UCSD-AML1 (cell line): ENCODE measurements around the gene MBD4.
"Not testable (repeated sequence)": the region's sequence is repeated elsewhere in the genome, so short reads cannot be mapped to it uniquely, and the experiment has no call there.

ENCODE experiments used
- DNase-seq: peaks from one replicate; lab custom pipeline; 2025; ENCODE audit not compliant: unreplicated experiment; lab: John Stamatoyannopoulos, UW

Gene MBD4

DNA sequence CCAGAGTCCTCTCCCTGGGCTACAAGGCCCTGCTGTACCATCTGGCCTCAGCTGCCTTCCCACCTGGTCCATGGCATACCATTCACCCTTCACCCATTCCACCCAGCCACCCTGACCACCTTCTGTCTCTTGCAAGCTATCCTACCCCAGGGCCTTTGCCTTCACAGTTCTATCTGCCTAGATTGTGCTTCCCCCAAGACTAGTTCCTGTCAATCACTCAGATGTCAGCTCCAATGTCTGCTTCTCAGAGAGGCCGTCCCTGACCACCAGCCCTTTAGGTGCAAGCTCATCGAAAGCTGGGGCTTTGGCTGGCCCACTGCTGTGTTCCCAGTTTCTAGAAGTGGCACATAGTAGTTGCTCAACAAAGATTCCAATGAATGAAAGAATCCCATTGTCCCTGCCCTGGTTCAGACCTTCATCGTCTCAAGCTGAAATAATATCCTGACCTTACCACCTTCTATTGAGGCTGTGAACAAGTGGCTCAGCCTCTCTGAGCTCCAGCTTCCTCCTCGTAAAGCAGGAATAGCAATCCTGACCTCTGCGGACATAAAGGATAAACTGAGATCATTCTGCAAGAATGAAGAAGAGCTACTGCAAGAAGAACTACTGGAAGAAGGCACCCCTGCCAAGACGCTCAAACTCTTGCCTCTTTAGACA lies 27.1 kb downstream of the MBD4 start:
- DNase-seq = no peak

DNA sequence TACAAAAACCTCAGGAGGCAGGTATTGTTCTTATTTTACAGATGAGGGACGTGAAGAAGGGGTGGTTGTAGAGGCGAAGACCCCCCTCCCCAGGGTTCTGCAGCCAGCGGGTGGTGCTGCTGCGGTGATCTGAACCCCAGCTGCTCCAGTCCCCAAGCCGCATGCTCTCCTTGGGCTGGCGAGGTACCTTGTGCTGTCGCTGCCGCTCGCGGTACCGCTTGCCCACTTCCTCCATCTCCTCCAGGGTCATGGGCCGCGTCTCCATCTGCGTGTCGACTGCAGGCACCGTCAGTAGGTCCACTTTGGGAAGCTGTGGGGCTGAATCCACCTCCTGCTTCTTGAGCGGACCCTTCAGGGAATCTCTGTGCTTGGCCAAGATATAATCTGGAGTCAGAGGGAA lies 28.8 kb downstream of the MBD4 start:
- no peak for DNase-seq

DNA sequence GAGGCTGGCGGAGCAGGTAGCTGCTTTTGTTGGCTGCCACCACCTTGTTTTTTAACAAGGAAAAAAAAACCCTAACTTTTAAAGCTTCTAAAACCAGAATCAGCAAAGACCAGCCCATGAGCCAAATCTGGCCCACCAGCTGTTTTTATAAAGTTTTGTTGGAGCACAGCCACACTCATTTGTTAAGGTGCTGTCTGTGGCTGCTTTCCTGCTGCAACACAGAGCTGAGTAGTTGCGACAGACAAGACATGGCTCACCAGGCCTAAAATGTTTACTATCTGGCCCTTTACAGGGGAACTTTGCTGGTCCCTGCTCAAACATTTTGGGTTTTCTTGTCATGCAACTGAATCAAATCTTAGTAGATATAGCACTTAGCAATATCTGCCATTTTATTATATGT lies 30.2 kb downstream of the MBD4 start:
- no peak for DNase-seq

DNA sequence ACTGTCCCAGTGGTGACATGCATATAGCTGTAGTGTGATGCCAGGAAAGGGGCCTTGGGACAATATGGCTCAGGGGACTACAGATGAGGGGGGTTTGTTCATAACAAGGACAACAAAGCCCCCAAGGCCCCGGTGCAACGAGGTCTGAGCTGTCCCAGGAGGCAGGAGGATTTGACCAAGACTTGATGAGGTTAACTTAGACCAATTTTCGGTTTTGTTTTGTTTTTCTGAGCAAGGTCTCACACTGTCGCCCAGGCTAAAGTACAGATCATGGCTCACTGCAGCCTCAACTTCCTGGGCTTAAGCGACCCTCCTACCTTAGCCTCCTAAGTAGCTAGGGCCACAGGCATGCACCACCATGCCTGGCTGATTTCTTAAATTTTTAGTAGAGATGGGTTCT lies 35.1 kb downstream of the MBD4 start:
- no peak for DNase-seq

DNA sequence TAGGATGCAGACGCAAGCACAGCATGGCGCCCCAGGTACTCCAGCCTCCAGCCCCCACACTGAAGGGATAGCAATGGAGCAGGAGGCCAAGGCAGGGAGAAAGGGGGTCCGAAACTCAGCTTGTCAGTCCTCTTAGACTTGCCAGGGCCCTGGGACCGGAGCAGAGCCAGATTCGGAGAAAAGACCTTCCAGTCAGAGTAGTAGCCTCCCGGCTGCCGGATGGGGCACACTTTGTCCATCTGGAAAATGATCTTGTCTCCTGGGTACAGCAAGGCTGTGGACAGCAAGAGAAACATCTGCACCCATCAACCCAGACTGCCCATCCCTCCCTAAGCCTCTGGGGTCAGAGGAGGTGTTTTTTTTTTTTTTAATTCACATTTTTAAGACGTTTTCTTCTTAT lies 35.6 kb downstream of the MBD4 start:
- no peak for DNase-seq

DNA sequence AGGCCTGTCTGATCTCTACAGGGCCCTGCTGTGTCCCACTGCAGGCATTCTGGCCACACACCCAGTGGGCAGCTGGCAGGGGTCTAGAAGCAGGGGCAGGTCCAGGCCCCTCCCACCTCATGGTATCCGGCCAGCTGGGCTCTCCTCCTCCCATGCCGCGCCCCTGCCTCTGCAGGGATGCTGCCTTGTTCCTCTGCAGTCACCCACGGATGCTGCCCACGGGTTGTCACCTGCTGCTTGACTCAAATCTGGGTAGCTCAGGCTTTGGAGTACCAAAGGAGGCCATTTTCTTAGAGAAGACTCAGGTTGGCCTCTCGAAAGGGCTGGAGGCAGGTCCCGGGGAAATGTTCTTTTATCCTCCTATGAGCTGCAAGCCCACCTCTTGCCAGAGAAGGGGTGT lies 36.3 kb downstream of the MBD4 start:
- no peak for DNase-seq

DNA sequence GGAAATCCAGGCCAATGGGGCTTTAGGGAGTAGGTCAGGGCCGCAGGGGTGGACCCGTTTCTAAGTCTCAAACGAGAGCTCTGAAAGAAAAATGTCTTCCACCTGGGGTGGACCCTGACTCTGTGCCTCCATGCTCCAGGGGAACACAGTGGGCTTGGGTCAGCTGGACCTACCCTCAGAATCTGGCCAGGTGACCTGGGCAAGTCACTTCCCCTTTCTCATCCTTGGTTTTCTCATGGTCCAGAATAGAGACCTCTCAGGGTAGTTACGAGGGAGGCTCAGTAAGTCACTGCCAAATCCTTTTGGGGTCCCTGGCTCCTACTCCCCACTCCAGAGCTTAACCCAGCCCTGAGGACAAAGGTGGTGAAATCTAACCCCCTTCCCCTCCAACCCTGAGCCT lies 37.1 kb downstream of the MBD4 start:
- no peak for DNase-seq

DNA sequence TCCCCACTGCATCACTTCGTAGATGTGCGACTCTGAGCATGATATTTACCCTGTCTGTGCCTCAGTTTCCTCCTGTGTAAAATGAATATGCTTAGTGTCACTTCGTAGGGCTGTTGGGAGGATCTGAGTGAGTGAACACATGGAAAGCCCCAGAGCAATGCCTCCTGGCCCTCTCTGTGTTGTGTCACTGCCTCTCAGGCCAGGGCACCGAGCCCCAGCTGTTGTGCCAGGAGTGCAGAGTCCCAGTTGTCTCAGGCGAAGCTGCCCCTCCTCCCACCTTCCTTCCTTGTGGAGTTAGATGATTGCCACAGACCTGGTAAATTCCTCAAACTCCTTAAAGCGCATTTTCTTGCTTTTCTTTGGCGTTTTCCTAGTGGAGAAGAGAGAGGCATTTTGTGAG lies 37.5 kb downstream of the MBD4 start:
- DNase-seq = no peak

DNA sequence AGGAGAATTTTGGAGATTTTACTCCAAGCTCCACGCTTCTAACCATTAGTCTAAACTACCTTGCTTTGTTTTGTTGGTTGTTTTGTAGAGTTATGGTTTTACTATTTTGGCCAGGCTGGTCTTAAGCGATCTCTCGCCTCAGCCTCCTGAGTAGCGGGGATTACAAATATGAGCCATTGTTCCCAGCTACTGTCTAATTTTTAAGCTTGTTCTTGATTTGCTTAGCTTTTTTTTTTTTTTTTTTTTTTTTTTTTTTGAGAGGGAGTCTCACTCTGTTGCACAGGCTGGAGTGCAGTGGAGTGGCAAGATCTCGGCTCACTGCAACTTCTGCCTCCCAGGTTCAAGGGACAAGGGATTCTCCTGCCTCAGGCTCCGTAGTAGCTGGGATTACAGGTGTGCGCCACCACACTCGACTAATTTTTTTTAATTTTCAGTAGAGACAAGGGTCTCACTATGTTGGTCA lies 39.8 kb downstream of the MBD4 start:
- no peak for DNase-seq

DNA sequence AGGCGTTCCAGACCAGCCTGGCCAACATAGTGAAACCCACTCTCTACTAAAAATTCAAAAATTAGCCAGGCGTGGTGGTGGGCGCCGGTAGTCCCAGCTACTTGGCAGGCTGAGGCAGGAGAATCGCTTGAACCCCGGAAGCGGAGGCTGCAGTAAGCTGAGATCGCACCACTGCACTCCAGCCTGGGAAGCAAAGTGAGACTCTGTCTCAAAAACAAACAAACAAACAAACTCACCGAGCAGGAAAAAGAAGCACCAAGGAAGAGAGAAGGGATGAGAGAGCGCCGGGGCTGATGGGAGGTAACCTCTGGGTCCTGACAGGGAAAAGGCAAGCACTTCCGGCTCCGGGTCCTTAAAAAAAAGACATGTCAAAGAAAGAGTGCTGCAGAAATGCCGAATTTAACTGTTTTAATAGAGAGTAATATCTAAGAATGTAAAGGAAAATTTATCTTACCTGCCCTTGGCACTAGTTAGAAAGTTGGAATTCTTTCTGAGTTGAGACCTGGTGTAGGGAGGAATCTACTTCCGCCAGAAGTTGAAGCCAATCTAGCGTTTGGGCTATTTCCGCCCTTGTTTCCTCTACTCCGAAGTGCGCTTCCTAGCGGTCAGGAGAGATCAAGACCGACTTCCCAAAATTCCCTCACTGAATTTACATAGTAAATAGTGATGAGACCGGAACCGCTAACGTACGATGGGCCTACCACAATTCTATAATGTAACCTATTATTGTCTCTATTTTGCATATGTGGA lies 40.4 kb downstream of the MBD4 start:
- peak; percentile 67 for DNase-seq

DNA sequence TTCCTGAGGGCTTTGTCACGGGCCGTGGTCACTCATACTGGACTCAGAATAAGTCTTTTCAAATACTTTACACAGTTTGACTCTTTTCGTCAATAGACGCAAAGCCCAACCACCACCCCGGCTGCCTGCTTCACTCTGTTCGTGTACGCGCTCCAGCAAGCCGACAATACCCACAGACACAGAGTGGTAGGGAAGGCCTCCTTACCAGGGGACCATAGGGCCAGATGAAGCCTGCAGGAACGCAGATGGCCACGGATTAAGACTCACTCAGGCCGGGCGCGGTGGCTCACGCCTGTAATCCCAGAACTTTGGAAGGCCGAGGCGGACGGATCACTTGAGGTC lies 41.0 kb downstream of the MBD4 start:
- DNase-seq = no peak

DNA sequence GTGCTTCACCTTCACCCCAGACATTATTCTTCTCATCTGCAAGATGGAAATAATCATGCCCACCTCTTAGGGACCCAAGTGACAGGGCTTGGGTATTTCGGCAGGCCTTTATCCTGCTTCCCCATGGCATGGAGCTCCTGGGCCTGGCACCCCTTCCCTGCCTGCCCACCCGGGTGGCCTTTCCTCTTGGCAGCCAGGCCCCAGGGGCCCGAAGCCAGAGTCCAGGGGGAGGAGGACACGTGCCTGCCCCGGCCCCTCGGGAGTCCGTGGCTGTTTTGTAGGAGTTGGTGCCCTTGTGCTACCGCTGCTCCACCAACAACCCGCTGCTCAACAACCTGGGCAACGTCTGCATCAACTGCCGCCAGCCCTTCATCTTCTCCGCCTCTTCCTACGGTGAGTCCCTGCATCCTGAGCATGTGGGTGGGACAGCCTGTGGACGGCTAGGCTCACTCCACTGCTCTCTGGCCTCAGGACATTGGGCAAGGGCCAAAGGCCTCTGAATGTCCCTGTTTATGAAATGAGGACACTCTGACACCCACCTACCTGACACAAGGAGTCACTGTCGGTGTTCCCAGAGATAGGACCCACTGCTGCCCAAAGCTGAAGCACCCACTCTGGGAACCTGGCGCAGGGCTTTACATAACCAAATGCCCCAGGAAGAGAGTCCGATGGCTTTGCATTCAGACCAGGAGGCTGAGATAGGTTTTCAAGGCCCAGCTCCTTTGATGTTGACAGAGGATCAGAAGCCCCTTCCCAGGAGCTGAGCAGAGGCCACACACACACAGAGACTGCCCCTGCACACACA lies 45.8 kb downstream of the MBD4 start:
- DNase-seq = not testable (repeated sequence)

DNA sequence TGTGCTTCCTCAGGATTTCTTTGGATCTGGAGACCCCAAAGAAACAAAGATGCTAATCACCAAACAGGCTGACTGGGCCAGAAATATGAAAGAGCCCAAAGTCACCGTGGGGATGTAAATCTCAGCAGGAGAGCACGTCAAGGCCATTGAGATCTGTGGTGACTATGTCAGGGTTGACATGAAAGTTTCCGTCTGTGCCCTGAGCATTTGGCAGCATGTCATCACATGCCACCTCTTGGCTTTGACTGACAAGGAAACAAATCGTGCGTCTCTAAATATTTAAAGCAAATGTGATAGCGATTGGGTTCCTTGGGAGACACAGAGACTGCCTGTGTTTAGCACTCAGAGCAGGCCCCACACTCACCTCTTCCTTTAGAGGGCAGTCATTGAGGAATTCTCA lies 46.5 kb downstream of the MBD4 start:
- DNase-seq = no peak

DNA sequence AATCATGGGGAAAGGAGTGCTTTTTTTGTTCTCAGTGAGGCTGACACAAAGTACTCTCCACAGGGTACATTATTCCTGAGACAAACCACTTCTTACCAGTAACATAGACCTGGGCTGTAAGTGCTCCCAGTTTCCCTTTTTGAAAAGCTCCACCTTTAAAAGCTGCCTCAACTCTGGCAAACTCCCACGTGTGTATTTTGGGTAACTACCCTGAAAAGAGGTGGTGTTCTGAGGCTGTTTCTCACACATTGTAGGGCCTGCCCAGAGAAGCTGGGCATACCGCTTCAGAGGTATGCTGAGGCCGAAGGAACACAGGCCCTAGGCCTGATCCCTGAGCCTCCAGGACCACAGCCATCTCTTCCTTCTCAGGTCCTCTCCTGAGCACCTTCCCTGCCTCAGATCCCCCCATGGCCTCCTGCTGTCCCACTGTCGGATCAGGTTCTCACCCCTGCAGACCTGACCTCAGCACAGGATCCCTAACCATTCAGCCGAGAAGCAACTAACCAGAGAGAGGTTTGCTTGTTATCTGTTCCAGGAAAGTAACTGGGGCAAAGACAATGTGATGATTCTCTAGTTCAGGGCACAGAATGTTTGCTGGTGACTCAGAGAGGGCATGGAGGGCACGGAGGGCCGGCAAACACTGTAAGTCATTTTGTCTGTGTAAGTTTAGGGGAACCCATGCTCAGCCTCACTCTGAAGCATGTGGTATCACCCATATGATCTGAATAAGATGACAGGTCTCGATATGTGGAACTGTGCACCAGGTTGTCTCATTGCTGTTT lies 47.5 kb downstream of the MBD4 start:
- not testable (repeated sequence) for DNase-seq

DNA sequence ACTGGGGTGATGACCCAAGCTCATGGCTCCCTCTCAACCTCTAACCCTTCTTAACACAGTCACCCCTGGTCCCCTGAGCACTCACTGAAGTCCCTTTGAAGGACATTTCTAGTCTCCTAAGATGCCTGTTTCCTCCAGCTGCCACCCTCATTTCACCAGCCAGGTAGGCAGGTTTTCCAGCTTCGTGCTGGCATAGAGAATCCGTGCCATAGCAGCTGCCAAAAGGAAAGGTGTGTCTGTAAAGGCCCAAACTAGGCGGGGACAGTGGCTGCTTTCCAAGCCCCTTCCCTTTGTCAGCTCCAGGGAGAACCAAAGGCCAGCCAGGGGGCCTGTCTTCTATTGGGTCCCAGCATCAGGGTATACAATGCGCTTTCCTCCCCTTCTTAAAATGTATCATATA lies 48.2 kb downstream of the MBD4 start:
- not testable (repeated sequence) for DNase-seq

DNA sequence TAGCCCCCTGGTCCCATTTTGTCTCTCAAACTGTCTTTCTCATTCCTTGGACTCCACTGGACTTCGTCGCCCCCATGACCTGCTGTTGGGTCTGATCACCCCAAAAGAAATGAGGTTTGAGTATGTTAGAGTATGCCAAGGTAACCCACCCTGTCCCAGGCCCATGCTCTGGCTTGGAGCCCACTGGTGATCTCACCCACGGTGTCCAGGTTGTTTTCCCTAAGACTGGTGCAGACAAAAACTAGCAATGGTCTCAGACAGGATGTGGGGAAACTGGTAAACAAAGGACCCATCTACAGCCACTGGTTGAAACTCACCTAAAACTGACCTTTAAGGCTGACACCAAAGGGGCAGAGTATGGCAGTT lies 50.2 kb downstream of the MBD4 start:
- DNase-seq = no peak

DNA sequence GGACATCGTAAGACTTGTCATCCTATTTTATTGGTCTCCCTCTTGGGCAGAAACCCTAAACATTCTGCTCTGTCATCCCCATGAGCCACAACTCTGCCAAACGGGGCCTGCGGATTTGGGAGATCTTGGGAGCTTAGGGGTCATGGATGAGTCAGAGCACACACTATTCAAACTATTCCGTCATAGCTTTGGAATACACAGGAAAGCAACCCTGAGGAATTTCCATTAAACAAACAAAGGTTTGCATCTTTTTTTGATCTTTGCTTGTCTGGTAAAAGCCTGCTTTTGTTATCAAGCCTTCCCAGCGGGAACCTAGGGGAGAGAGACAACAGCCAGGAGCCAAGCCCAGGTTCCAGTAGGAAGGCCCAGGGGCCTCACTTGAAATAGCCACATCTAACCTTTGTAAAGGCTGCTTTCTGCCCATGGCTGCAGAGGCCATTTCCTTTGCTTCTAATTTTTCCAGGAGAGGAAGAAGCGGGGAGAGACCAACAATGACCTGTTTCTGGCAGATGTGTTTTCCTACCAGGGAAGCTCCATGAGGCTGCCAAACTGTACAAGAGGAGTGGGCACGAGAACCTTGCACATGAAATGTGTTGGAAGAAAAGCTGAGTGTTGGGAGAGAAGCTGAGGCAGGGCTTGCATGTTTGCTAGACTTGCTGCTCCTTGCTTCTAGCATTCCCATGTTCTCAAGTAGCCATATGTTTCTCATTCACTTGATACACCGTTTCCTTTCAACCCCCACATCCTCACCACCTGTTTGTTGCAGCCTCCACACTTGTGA lies 50.8 kb downstream of the MBD4 start:
- DNase-seq = not testable (repeated sequence)

DNA sequence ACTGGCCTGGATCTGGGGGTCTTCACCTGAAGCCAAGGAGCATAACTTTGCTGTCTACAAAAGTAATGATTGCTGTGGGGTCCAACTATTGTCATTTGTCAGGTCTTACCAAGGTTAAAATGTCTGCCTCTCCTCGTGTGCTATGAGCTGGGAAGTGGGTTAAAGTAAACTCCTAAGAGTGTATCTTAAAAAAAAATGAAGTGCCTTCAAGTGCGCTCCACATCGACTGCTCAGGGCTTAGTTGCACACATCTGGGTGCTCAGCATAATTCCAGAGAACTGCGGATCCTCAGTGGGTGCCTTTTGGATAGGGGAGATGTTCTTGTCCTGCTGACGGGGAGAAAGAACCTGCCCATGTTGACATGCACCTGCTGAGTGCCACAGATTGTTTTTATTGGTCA lies 52.3 kb downstream of the MBD4 start:
- no peak for DNase-seq

DNA sequence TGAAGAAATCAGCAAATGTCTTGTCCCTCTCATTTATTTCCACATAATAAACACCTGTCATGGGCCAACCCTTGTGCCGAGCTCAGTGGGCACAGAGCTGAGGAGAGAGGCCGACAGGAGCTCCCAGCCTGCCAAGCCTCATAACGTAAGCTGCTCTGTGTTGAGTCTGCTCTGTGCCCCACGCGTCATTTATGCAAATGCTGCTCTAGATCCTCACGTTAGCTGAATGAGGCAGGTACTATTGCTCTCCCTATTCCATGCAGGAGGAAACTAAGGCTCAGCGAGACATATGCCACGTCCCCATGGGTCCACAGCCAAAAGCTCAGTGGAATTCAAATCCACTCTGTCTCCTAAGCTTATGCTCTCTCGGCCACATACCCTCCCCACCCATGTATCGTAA lies 52.8 kb downstream of the MBD4 start:
- DNase-seq = no peak

DNA sequence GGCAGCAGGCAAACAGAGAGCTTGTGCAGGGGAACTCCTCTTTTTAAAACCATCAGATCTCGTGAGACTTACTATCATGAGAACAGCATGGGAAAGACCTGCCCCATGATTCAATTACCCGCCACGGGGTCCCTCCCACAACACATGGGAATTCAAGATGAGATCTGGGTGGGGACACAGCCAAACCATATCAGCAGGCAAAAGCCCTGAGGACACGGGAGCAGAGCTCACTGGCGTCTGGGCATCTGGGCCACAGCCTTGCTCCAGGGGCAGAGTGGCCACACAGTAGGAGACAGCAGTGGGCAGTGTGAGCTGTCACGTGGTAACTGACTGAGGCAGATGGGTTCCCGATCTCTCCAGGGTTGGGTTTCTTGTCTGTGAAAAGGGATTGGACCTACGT lies 54.2 kb downstream of the MBD4 start:
- DNase-seq = not testable (repeated sequence)
